HL-60/S4 treated with retinoic acid at 250 ng/mL for 4 days and 3 days (cell line): ENCODE measurements around the gene TCHP.

Experiments used
- in situ Hi-C: fragments of 300-500 bp; cut with MboI; formaldehyde crosslinking; loops from 2 replicates; pipeline ENCODE4 v1.7.0; 2022; ENCODE audit warnings: low sequenced_read_pairs

The TCHP gene

GRCh38 chr12:109961201-109961600 is 61.1 kb downstream of the TCHP start:
- in situ Hi-C loops = no loop called here

GRCh38 chr12:109961612-109962011 is 61.5 kb downstream of the TCHP start:
- in situ Hi-C loops = no loop called here

GRCh38 chr12:109962398-109962797 is 62.3 kb downstream of the TCHP start:
- in situ Hi-C loops = no loop called here

- in situ Hi-C loops = no loop called here
Observed at GRCh38 chr12:109963330-109963729, 63.3 kb downstream of the TCHP start.

- in situ Hi-C loops = no loop called here
Observed at GRCh38 chr12:109963743-109964429, 63.8 kb downstream of the TCHP start.

- in situ Hi-C loops = no loop called here
Observed at GRCh38 chr12:109966546-109966945, 66.5 kb downstream of the TCHP start.

GRCh38 chr12:109967383-109968031 is 67.4 kb downstream of the TCHP start:
- in situ Hi-C loops = no loop called here
